NCI-H69 (cell line): ENCODE measurements around the gene IPPK.

Experiments used
- DNase-seq: peaks from one replicate; lab custom pipeline; 2025; lab: John Stamatoyannopoulos, UW

Gene IPPK

GRCh38 chr9:92614763-92615461 lies 55.0 kb downstream of the IPPK start:
- DNase-seq, result no peak

GRCh38 chr9:92614123-92614510 lies 55.8 kb downstream of the IPPK start:
- DNase-seq, result no peak

GRCh38 chr9:92613268-92614122 lies 56.4 kb downstream of the IPPK start:
- no peak for DNase-seq

GRCh38 chr9:92612816-92613215 lies 57.1 kb downstream of the IPPK start:
- no peak for DNase-seq

- no peak for DNase-seq
Measured at GRCh38 chr9:92612292-92612691, 57.6 kb downstream of the IPPK start.

GRCh38 chr9:92611621-92612285 lies 58.2 kb downstream of the IPPK start:
- no peak for DNase-seq

GRCh38 chr9:92610470-92611420 lies 59.2 kb downstream of the IPPK start:
- no peak for DNase-seq

- peak; percentile 49 for DNase-seq
Measured at GRCh38 chr9:92608909-92609445, 61.0 kb downstream of the IPPK start.

- no peak for DNase-seq
Measured at GRCh38 chr9:92608241-92608908, 61.6 kb downstream of the IPPK start.

- peak; percentile 97 for DNase-seq
Measured at GRCh38 chr9:92607773-92608172, 62.2 kb downstream of the IPPK start.

GRCh38 chr9:92607088-92607487 lies 62.8 kb downstream of the IPPK start:
- peak; percentile 69 for DNase-seq

- DNase-seq, result peak; percentile 11
Measured at GRCh38 chr9:92605224-92605623, 64.7 kb downstream of the IPPK start.

GRCh38 chr9:92603990-92604389 lies 65.9 kb downstream of the IPPK start:
- DNase-seq, result no peak

- no peak for DNase-seq
Measured at GRCh38 chr9:92603100-92603499, 66.8 kb downstream of the IPPK start.

- DNase-seq, result no peak
Measured at GRCh38 chr9:92602413-92602812, 67.5 kb downstream of the IPPK start.

GRCh38 chr9:92601451-92601850 lies 68.5 kb downstream of the IPPK start:
- no peak for DNase-seq

GRCh38 chr9:92600462-92601261 lies 69.3 kb downstream of the IPPK start:
- no peak for DNase-seq

GRCh38 chr9:92599938-92600461 lies 69.9 kb downstream of the IPPK start:
- no peak for DNase-seq

GRCh38 chr9:92598382-92598781 lies 71.5 kb downstream of the IPPK start:
- DNase-seq, result no peak

- no peak for DNase-seq
Measured at GRCh38 chr9:92595930-92596329, 74.0 kb downstream of the IPPK start.
